Measurements from ENCODE around the gene NALCN.
"Not testable (repeated sequence)": the region's sequence is repeated elsewhere in the genome, so short reads cannot be mapped to it uniquely, and the experiment has no call there.

Gene NALCN

DNA sequence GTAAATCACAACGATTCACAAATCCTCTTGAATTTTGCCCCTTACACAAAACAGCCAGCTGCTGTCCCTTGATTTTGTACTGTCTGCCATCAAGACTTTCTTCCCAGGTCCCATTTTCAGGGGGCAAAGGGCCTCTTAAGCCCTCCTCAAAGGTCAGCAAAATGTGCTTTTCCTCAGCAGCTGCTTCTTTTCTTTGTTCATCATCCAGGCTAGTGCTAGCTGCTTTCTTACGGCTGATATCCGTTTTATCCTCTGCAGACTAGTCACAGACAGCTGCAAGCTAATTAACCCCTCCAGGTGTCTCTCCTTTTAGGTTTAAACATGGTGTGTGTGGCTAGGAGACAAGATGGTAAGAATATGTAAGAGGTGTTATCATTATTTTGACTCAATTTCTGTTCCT is 90.9 kb downstream of the NALCN start:
- Histone ChIP-seq H3K27me3 (ENCODE audit: insufficient read depth, low read length) (no peaks in the 10 kb centered on the region), H3K27ac (ENCODE audit: low read length) (no peak overlapping the region), H3K4me1 (ENCODE audit: insufficient read depth, low read length) (no peaks in the 10 kb centered on the region), H3K9ac (ENCODE audit: low read depth, low read length) (no peak overlapping the region), H3K4me3 (ENCODE audit: low read length) (no peak overlapping the region), H3K9me3 (ENCODE audit: insufficient read depth, low read depth, low read length) (no peaks in the 10 kb centered on the region; the same call in 1 of the 2 replicates), H3K36me3 (ENCODE audit: insufficient read depth, low read depth, low read length) (no peaks in the 10 kb centered on the region)

DNA sequence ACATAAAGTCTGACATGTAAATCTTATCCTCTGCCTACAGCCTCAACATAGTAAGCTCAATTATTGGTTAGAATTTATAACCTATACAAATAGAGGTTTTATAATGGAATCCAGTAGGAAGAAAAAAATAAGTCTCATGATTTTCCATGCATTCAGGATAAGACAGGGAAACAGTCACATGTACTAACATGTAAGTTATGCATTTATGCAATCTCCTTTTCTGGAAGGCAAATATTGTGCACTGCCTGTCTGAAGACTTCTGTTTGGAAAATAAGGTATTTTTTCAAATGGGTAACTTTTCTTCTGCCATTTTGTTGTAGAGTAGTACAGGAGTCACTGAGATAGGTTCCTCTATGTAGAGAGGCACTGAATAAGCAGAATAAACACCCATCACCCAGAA is 92.7 kb downstream of the NALCN start:
- Histone ChIP-seq H3K4me1 (ENCODE audit: insufficient read depth, low read length) (no peaks in the 10 kb centered on the region), H3K9me3 (ENCODE audit: insufficient read depth, low read depth, low read length) (no peaks in the 10 kb centered on the region; the same call in 1 of the 2 replicates), H3K36me3 (ENCODE audit: insufficient read depth, low read depth, low read length) (no peaks in the 10 kb centered on the region), H3K4me3 (ENCODE audit: low read length) (no peak overlapping the region), H3K9ac (ENCODE audit: low read depth, low read length) (no peak overlapping the region), H3K27me3 (ENCODE audit: insufficient read depth, low read length) (no peaks in the 10 kb centered on the region), H3K27ac (ENCODE audit: low read length) (no peak overlapping the region)

DNA sequence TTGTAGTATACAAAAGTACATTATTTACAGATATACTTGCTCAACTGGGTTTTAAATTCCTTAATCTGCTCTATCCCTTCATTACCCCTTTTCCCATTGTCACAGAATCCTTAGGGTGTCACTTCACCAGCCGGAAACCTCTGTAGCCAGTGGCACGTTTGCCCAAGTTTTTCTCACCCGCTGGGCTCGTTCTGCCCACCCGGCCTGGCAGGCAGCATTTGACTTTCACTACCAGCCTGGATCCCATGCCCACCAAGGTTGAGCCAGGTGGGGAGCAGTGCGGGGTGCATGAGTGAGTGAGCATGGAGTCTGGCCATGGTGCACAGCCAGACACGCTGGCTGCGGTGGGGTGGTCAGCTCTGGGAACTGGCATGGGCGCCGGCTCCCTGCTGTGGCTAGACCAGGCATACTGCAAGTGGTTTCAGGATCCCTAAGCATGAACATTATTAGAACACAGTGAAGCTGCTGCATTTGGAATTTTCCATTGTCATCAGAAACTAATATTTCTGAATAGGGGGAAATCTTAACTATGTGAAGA is 98.3 kb downstream of the NALCN start:
- no peak overlapping the region for H3K27ac ChIP-seq (ENCODE audit: low read length)
- no peaks in the 10 kb centered on the region for H3K27me3 ChIP-seq (ENCODE audit: insufficient read depth, low read length)
- no peak overlapping the region for H3K9ac ChIP-seq (ENCODE audit: low read depth, low read length)
- no peak overlapping the region for H3K4me3 ChIP-seq (ENCODE audit: low read length)
- H3K9me3 ChIP-seq (ENCODE audit: insufficient read depth, low read depth, low read length): no peaks in the 10 kb centered on the region; the same call in 1 of the 2 replicates
- H3K4me1 ChIP-seq (ENCODE audit: insufficient read depth, low read length): no peaks in the 10 kb centered on the region
- no peaks in the 10 kb centered on the region for H3K36me3 ChIP-seq (ENCODE audit: insufficient read depth, low read depth, low read length)

DNA sequence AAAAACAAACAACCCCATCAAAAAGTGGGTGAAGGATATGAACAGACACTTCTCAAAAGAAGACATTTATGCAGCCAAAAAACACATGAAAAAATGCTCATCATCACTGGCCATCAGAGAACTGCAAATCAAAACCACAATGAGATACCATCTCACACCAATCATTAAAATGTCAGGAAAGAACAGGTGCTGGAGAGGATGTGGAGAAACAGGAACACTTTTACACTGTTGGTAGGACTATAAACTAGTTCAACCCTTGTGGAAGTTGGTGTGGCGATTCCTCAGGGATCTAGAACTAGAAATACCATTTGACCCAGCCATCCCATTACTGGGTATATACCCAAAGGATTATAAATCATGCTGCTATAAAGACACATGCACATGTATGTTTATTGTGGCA is 102.8 kb downstream of the NALCN start:
- not testable (repeated sequence) for H3K27me3 ChIP-seq (ENCODE audit: insufficient read depth, low read length)

GRCh38 chr13:101309014-101309619 is 107.2 kb downstream of the NALCN start:
- Histone ChIP-seq H3K27ac (ENCODE audit: low read length) (no peak overlapping the region), H3K9ac (ENCODE audit: low read depth, low read length) (no peak overlapping the region), H3K4me3 (ENCODE audit: low read length) (no peak overlapping the region), H3K9me3 (ENCODE audit: insufficient read depth, low read depth, low read length) (no peaks in the 10 kb centered on the region), H3K27me3 (ENCODE audit: insufficient read depth, low read length) (no peaks in the 10 kb centered on the region), H3K4me1 (ENCODE audit: insufficient read depth, low read length) (no peaks in the 10 kb centered on the region), H3K36me3 (ENCODE audit: insufficient read depth, low read depth, low read length) (no peaks in the 10 kb centered on the region)

More for the DNA sequence above, 102.8 kb downstream of the NALCN start:
- H3K4me1 ChIP-seq (ENCODE audit: insufficient read depth, low read length); H3K4me3 ChIP-seq (ENCODE audit: low read length); H3K36me3 ChIP-seq (ENCODE audit: insufficient read depth, low read depth, low read length); H3K9ac ChIP-seq (ENCODE audit: low read depth, low read length); H3K9me3 ChIP-seq (ENCODE audit: insufficient read depth, low read depth, low read length); H3K27ac ChIP-seq (ENCODE audit: low read length): not testable (repeated sequence)

DNA sequence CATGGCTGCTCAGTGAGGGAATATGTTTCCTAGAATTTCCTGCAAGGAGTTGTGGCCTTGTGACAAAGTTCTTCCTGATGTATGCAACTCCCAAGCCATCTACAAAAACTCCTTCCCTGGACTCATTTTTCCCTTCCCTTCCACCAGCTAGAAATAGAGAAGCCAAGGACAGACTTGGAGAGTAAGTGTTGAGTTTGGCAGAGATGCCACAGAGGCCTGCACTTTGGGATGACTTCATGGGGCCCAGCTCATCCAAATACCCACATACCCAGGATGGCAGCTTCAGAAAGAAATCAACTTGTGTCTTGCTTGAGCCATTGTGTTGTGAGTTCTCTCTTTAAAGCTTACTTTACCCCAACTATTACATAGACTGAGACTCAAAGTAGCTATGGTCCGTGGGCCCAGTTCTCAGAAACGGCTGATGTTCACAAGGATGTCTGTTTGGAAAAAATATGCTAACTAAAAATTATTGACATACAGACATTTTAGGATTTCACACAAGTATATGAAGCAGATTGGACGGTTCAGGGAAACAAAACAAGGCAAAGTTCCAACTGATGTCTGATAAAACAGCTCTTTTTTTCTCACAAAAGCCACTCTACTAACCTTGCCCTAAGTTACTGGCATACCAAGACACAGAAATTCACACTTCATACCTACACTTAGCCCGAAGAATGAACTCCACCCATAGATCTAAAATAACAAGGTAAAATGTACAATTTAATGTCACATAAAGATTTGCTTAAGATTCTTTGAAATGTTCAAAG is 107.9 kb downstream of the NALCN start:
- Histone ChIP-seq H3K9me3 (ENCODE audit: insufficient read depth, low read depth, low read length) (no peaks in the 10 kb centered on the region), H3K27ac (ENCODE audit: low read length) (no peak overlapping the region), H3K27me3 (ENCODE audit: insufficient read depth, low read length) (no peaks in the 10 kb centered on the region), H3K4me1 (ENCODE audit: insufficient read depth, low read length) (no peaks in the 10 kb centered on the region), H3K36me3 (ENCODE audit: insufficient read depth, low read depth, low read length) (no peaks in the 10 kb centered on the region), H3K4me3 (ENCODE audit: low read length) (no peak overlapping the region), H3K9ac (ENCODE audit: low read depth, low read length) (no peak overlapping the region)

GRCh38 chr13:101307181-101307701 is 109.1 kb downstream of the NALCN start:
- Histone ChIP-seq H3K9me3 (ENCODE audit: insufficient read depth, low read depth, low read length) (no peaks in the 10 kb centered on the region), H3K27ac (ENCODE audit: low read length) (no peak overlapping the region), H3K9ac (ENCODE audit: low read depth, low read length) (no peak overlapping the region), H3K4me3 (ENCODE audit: low read length) (no peak overlapping the region), H3K36me3 (ENCODE audit: insufficient read depth, low read depth, low read length) (no peaks in the 10 kb centered on the region), H3K4me1 (ENCODE audit: insufficient read depth, low read length) (no peaks in the 10 kb centered on the region), H3K27me3 (ENCODE audit: insufficient read depth, low read length) (no peaks in the 10 kb centered on the region)

DNA sequence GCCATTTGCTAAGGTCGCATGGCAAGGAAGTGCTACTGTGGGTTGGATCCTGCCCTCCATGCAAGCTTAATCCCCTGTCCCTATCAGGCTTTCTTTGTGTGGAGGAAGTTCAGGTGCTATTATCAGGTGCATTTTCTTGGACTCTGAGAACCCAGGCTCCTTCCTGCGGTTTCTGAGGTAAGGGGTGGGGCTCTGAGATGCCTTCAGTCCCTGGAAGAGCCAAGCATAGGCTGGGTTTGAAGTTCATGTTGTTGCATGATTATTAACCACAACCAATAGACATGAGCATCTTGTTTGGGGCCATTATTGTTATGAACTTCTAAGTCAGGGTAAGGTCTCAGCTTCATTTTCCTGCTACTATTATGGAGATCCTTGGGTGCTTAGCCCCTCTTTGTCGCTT is 109.5 kb downstream of the NALCN start:
- H3K9ac ChIP-seq (ENCODE audit: low read depth, low read length): no peak overlapping the region
- no peaks in the 10 kb centered on the region for H3K9me3 ChIP-seq (ENCODE audit: insufficient read depth, low read depth, low read length)
- H3K27ac ChIP-seq (ENCODE audit: low read length): no peak overlapping the region
- H3K4me1 ChIP-seq (ENCODE audit: insufficient read depth, low read length): no peaks in the 10 kb centered on the region
- H3K27me3 ChIP-seq (ENCODE audit: insufficient read depth, low read length): no peaks in the 10 kb centered on the region
- no peaks in the 10 kb centered on the region for H3K36me3 ChIP-seq (ENCODE audit: insufficient read depth, low read depth, low read length)
- no peak overlapping the region for H3K4me3 ChIP-seq (ENCODE audit: low read length)

DNA sequence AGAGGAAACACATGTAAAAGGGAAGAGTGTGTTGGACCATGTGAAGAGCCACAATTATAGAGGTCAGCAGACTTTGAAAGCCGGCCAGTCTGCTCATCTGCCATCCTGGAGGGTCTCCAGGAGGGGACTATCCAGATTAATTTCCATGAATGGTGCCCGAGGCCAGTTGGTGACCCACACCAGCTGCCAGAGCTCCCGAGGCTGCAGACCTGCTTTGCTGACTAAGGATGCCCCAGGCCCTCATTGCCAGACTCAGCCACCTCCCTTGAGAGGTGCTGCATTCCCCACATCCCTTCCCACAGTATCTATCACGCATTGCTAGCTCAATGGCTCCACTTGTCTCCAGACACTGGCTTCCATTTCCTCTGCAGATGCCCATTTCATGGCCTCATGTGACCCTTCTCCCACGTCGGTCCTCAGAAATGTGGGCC is 110.3 kb downstream of the NALCN start:
- Histone ChIP-seq H3K27me3 (ENCODE audit: insufficient read depth, low read length) (no peaks in the 10 kb centered on the region), H3K9me3 (ENCODE audit: insufficient read depth, low read depth, low read length) (no peaks in the 10 kb centered on the region), H3K36me3 (ENCODE audit: insufficient read depth, low read depth, low read length) (no peaks in the 10 kb centered on the region), H3K4me3 (ENCODE audit: low read length) (no peak overlapping the region), H3K4me1 (ENCODE audit: insufficient read depth, low read length) (no peaks in the 10 kb centered on the region), H3K9ac (ENCODE audit: low read depth, low read length) (no peak overlapping the region), H3K27ac (ENCODE audit: low read length) (no peak overlapping the region)

DNA sequence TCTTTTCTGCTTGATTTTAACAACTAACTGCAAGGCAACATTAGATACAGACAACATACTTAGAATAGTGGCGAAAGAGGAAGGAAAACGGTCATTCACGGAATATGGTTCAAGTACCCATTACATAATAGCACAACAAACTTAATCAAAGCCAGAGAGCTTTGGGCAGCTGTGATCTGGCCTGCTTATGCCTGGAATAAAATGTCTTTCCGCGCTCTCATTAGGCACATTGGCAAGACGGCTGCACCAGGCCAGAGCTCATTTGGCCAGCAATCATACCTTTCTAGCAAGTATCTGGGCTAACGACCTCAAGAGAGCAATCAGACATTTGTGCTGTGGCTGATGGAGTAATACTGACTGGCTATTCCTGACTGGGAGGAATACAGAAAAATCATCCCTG is 112.8 kb downstream of the NALCN start:
- H3K36me3 ChIP-seq (ENCODE audit: insufficient read depth, low read depth, low read length): no peaks in the 10 kb centered on the region
- no peaks in the 10 kb centered on the region for H3K4me1 ChIP-seq (ENCODE audit: insufficient read depth, low read length)
- H3K27me3 ChIP-seq (ENCODE audit: insufficient read depth, low read length): no peaks in the 10 kb centered on the region
- no peak overlapping the region for H3K27ac ChIP-seq (ENCODE audit: low read length)
- H3K9me3 ChIP-seq (ENCODE audit: insufficient read depth, low read depth, low read length): no peaks in the 10 kb centered on the region
- no peak overlapping the region for H3K9ac ChIP-seq (ENCODE audit: low read depth, low read length)
- no peak overlapping the region for H3K4me3 ChIP-seq (ENCODE audit: low read length)

DNA sequence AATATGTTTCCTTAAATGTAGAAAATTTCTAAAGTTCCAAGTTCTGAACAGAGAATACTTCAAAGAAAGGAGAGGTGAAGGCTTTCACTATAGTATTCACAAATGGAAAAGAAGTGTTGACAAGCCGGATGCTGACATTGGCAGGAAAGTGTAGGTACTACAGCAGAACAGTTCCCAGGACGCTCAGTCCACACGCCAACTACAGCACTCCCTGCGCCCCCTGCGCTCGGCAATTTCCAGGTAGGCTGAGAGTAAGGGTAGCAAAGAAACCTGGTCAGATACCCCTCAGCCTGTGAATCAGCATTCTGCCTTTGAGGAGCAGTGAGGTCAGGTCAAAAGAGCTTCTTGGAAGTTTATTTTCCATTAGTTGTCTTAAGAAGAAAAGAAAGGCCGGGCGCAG is 115.3 kb downstream of the NALCN start:
- H3K27ac ChIP-seq (ENCODE audit: low read length): no peak overlapping the region
- H3K9ac ChIP-seq (ENCODE audit: low read depth, low read length): no peak overlapping the region
- no peaks in the 10 kb centered on the region for H3K27me3 ChIP-seq (ENCODE audit: insufficient read depth, low read length)
- H3K4me1 ChIP-seq (ENCODE audit: insufficient read depth, low read length): no peaks in the 10 kb centered on the region
- no peaks in the 10 kb centered on the region for H3K9me3 ChIP-seq (ENCODE audit: insufficient read depth, low read depth, low read length)
- no peak overlapping the region for H3K4me3 ChIP-seq (ENCODE audit: low read length)
- H3K36me3 ChIP-seq (ENCODE audit: insufficient read depth, low read depth, low read length): no peaks in the 10 kb centered on the region

DNA sequence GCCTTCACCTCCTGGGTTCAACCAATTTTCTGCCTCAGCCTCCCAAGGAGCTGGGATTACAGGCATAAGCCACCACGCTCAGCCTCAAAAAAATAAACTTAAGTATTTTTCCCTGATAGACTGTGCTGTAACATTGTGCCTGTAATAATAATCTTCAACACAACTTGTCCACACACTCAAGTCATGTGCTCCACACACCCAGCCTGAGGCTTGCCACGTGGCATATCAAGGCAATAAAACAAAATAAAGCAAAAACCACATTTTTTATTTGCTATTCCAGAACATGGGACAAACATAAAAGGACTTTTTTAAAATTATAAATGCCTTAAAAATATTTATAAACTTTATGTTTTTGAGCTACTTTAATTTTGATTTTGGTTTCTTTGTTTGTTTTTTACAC is 115.8 kb downstream of the NALCN start:
- Histone ChIP-seq H3K27me3 (ENCODE audit: insufficient read depth, low read length) (no peaks in the 10 kb centered on the region), H3K27ac (ENCODE audit: low read length) (no peak overlapping the region), H3K9me3 (ENCODE audit: insufficient read depth, low read depth, low read length) (no peaks in the 10 kb centered on the region), H3K4me1 (ENCODE audit: insufficient read depth, low read length) (no peaks in the 10 kb centered on the region), H3K36me3 (ENCODE audit: insufficient read depth, low read depth, low read length) (no peaks in the 10 kb centered on the region), H3K9ac (ENCODE audit: low read depth, low read length) (no peak overlapping the region), H3K4me3 (ENCODE audit: low read length) (no peak overlapping the region)

Measured in iPS-20b (cell line).